Astrocyte of the cerebellum (primary cell): ENCODE measurements around the gene CCER1.

ENCODE experiments used
- DNase-seq: peaks from one replicate; pipeline ENCODE4 v3.0.0-alpha.2; 2011; ENCODE audit warnings: low read depth
- H3K4me3 ChIP-seq: 2 replicates; pipeline ENCODE4 v1.5.1; 2011; ENCODE audit warnings: mild to moderate bottlenecking, low read depth, low read length, moderate library complexity
- CTCF ChIP-seq: IDR thresholded peaks from 2 replicates; pipeline ENCODE4 v1.5.1; 2012; ENCODE audit warnings: low read length, low read depth, moderate library complexity, mild to moderate bottlenecking; ENCODE audit errors: missing control alignments
- in situ Hi-C: cut with HindIII; loops from 2 replicates; pipeline ENCODE4 v1.10.0; 2017; ENCODE audit warnings: low sequenced_read_pairs

The CCER1 gene

DNA sequence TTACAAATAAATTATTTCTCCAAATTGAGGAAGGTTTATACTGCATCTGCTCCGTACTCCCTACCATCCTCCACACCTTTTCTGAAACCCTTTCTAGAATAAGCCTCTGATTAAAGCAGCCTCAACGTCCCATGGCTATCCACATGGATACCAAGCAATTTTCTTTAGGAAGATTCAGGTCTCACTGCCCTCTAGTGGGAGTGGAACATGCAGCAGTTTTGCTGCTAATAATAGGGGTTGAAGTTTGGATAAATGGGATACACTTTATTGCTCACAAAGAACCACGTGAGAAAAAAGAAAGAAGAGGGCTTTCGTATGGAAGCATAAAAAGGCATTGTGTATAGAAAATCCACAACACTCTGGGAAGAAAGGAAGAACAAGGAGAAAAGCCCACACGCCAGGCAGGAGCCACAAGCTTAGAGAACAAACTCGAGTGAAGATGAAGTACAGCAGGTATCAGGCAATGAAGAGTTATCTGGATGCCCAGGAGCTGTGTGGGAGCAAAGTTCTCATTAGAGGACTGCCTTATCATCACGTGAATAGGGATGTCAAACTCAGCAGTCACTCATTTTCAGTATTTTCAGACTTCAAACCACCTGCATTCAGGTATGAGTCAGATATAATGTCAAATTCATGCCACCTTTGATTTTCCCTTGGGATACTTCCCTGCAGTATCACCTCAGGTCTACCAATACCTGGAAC is 45.8 kb downstream of the CCER1 start:
- peak; percentile 88 for TF ChIP-seq CTCF
- in situ Hi-C loops = no loop called here
- peak; percentile 31 for DNase-seq
- H3K4me3 ChIP-seq = no peak overlapping the region

- H3K4me3 ChIP-seq = no peak overlapping the region
- in situ Hi-C loops = no loop called here
- DNase-seq = no peak
- no peak for TF ChIP-seq CTCF
These were observed 46.5 kb downstream of the CCER1 start for GRCh38 chr12:90908465-90908864.

GRCh38 chr12:90905691-90906370 is 49.1 kb downstream of the CCER1 start:
- no peak for DNase-seq
- TF ChIP-seq CTCF = no peak
- H3K4me3 ChIP-seq = no peak overlapping the region
- in situ Hi-C loops = no loop called here

DNA sequence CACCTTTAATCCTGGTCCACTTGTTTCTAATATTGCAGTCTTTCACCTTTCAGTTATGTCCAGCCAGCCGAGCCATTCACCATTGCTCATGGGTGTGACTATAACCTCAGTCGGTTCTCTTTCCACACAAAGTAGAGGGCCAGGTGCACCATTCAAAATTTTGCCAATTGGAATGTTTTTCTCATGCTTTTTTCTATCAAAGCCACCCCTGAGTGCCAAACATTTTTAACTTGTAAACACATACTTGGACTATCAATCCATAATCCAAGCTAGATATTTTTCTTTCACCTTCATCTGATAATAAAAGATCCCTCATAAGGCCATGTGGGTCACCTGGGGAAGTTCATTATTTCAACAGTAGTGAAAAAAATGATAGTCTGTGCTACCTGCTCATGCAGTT is 52.4 kb downstream of the CCER1 start:
- TF ChIP-seq CTCF = no peak
- DNase-seq = no peak
- no peak overlapping the region for H3K4me3 ChIP-seq
- in situ Hi-C loops = no loop called here
